ENCODE data around the gene MTCL1. TPM values are rescaled to one million over a fixed set of nuclear protein-coding genes. Genes with fewer than 3 reads are reported as not detected.
A peak's percentile ranks its signal among the peaks of the same experiment; 100 is the strongest.

MTCL1 gene
- total and polyA plus RNA-seq, 9 of the 15 experiments (the other 6 are each of a cell fraction or from before 2014, with no cell fraction given) = 0.21 to 7.4 (median 3.7) TPM

- no TSS peak for BruUV-seq (replicated peaks)
- H3K9ac ChIP-seq (ENCODE audit: insufficient read depth in 1 of 2, low read depth in 2 of 2, low read length in 2 of 2) = no peak overlapping the region
- H3K27me3 ChIP-seq (ENCODE audit: control insufficient read depth in 2 of 2, insufficient read depth in 2 of 2, low read length in 2 of 2) = peaks cover 10 to 17% of the 10 kb centered on the region in 2 experiments; a peak in 4 of 5 replicates
- H3K9me3 ChIP-seq (replicated peaks; ENCODE audit: control insufficient read depth, insufficient read depth, low read depth, low read length) = no peaks in the 10 kb centered on the region
- ATAC-seq (no peak), FAIRE-seq (no peak), DNase-seq (ENCODE audit: extremely low read depth in 1 of 4, low spot score in 3 of 4) (no peak)
- no peaks in the 10 kb centered on the region for H4K20me1 ChIP-seq (replicated peaks; ENCODE audit: control insufficient read depth, insufficient read depth, low read length)
- no peak overlapping the region for H3K4me3 ChIP-seq
- POLR2A ChIA-PET = interaction anchor here (0.6 to 2.9 kb wide), 5 partner anchors 10 to 118 kb away, joined by 3 to 13 read pairs (median 3); no protein-coding TSS in a partner anchor
- no peaks in the 10 kb centered on the region for H3K79me2 ChIP-seq (ENCODE audit: control insufficient read depth, insufficient read depth, low read length)
- WGBS (ENCODE audit: insufficient coverage, low coverage, missing lambda C conversion rate) = 56% methylated on average over 8 of the region's 8 CpGs
- in situ Hi-C loops (cut with MboI) (no loop called here), intact Hi-C loops (cut with micrococcal nuclease) (loop anchor here (10.0 kb wide), 1 partner anchor 109 kb away; no protein-coding TSS in a partner anchor)
- H3K4me2 ChIP-seq (ENCODE audit: insufficient read depth, low read length) = 0 out of 2 replicates have a peak overlapping the region, but pooled peaks have one; percentile 16
- H3K36me3 ChIP-seq (ENCODE audit: control insufficient read depth, insufficient read depth, low read length) = no peaks in the 10 kb centered on the region
- H3K9me1 ChIP-seq (ENCODE audit: control insufficient read depth, insufficient read depth, low read length) = no peaks in the 10 kb centered on the region
- CTCF ChIA-PET (ENCODE audit: low intra/inter-chr PET ratio) = interaction anchor here (0.9 kb wide), 1 partner anchor 30 kb away, joined by 3 read pairs; no protein-coding TSS in a partner anchor
- H3K27ac ChIP-seq (ENCODE audit: extremely low read depth, low read depth, low read length) = no peak overlapping the region
- peak overlapping the region; percentile 80; the same call in 1 of the 2 replicates for H2AFZ ChIP-seq (ENCODE audit: low read depth, low read length)
- peaks cover 0 to 3% of the 10 kb centered on the region in 2 experiments; a peak in 3 of 5 replicates for H3K4me1 ChIP-seq (replicated peaks in 1 of 2; ENCODE audit: control insufficient read depth in 2 of 2, insufficient read depth in 2 of 2, low read length in 2 of 2)
- TF ChIP-seq TFE3 (CRISPR knock-in tag; IDR thresholded peaks at IDR 0.05) (no peak), HOMEZ (CRISPR knock-in tag; IDR thresholded peaks at IDR 0.05) (no peak), ILF3 (IDR thresholded peaks at IDR 0.05; ENCODE audit: borderline replicate concordance) (no peak), U2AF1 (optimal IDR thresholded peaks at IDR 0.05; ENCODE audit: low read depth, low read length) (no peak), HINFP (tag; conservative IDR thresholded peaks at IDR 0.05; ENCODE audit: low read depth) (no peak), NBN (IDR thresholded peaks at IDR 0.05; ENCODE audit: low read depth) (no peak), ZNF165 (CRISPR knock-in tag; IDR thresholded peaks at IDR 0.05; ENCODE audit: borderline replicate concordance) (no peak), THAP12 (CRISPR knock-in tag; IDR thresholded peaks at IDR 0.05) (no peak), KDM4B (IDR thresholded peaks at IDR 0.05; ENCODE audit: borderline replicate concordance in 2 of 2, low read depth in 1 of 2) (no peak), SETDB1 (IDR thresholded peaks at IDR 0.05; ENCODE audit: low read length) (no peak)
These were observed 19.5 kb upstream of the MTCL1 start for GRCh38 chr18:8685914-8686216.

Data from K562 (cell line).